BE2C (cell line): Measurements from ENCODE around the gene ZNF138.
"Not testable (repeated sequence)": the region's sequence is repeated elsewhere in the genome, so short reads cannot be mapped to it uniquely, and the experiment has no call there.

Source experiments
- DNase-seq: peaks from one replicate; pipeline ENCODE4 v3.0.0-alpha.2; 2020
- H3K27me3 ChIP-seq: fragments of 250-450 bp; sonication (Bioruptor Pico); 2 replicates; pipeline ENCODE4 v1.5.1; 2020; ENCODE audit warnings: mild to moderate bottlenecking
- H3K36me3 ChIP-seq: fragments of 250-450 bp; sonication (Bioruptor Pico); 2 replicates; pipeline ENCODE4 v1.5.1; 2020; ENCODE audit warnings: mild to moderate bottlenecking
- H3K4me1 ChIP-seq: fragments of 250-450 bp; sonication (Bioruptor Pico); 2 replicates; pipeline ENCODE4 v1.5.1; 2020
- H3K4me3 ChIP-seq: 2 replicates; pipeline ENCODE4 v1.5.1; 2011; ENCODE audit warnings: low read depth, low read length
- H3K9me3 ChIP-seq: fragments of 250-450 bp; sonication (Bioruptor Pico); 2 replicates; pipeline ENCODE4 v1.5.1; 2020
- CTCF ChIP-seq: IDR thresholded peaks from 2 replicates; pipeline ENCODE4 v1.5.1; 2012; ENCODE audit warnings: mild to moderate bottlenecking, low read depth, low read length

ZNF138 gene

GRCh38 chr7:64795176-64795575 lies 948 bp downstream of the ZNF138 start:
- no peak for DNase-seq
- Histone ChIP-seq H3K36me3 (peaks cover 23% of the 10 kb centered on the region), H3K27me3 (no peaks in the 10 kb centered on the region), H3K4me1 (no peaks in the 10 kb centered on the region), H3K4me3 (peak overlapping the region; percentile 89), H3K9me3 (no peaks in the 10 kb centered on the region; the same call in 1 of the 2 replicates)
- no peak for TF ChIP-seq CTCF

GRCh38 chr7:64799169-64799568 lies 4.9 kb downstream of the ZNF138 start:
- H3K4me3 ChIP-seq, H3K9me3 ChIP-seq, H3K27me3 ChIP-seq, DNase-seq, H3K4me1 ChIP-seq: not testable (repeated sequence)
- H3K36me3 ChIP-seq: peaks cover 33% of the 10 kb centered on the region

- no peak for TF ChIP-seq CTCF
- Histone ChIP-seq H3K4me3 (no peak overlapping the region), H3K9me3 (no peaks in the 10 kb centered on the region; the same call in 1 of the 2 replicates), H3K36me3 (peaks cover 26% of the 10 kb centered on the region), H3K4me1 (no peaks in the 10 kb centered on the region), H3K27me3 (no peaks in the 10 kb centered on the region)
- DNase-seq: no peak
Observed at GRCh38 chr7:64802699-64803098, 8.5 kb downstream of the ZNF138 start.

GRCh38 chr7:64807731-64808365 lies 13.6 kb downstream of the ZNF138 start:
- Histone ChIP-seq H3K27me3 (no peaks in the 10 kb centered on the region), H3K4me3 (no peak overlapping the region), H3K4me1 (no peaks in the 10 kb centered on the region), H3K9me3 (no peaks in the 10 kb centered on the region; the same call in 1 of the 2 replicates), H3K36me3 (peaks cover 12% of the 10 kb centered on the region)
- DNase-seq: no peak
- no peak for TF ChIP-seq CTCF

GRCh38 chr7:64811767-64812166 lies 17.5 kb downstream of the ZNF138 start:
- Histone ChIP-seq H3K9me3 (no peaks in the 10 kb centered on the region; the same call in 1 of the 2 replicates), H3K36me3 (peaks cover 8% of the 10 kb centered on the region), H3K27me3 (no peaks in the 10 kb centered on the region), H3K4me3 (no peak overlapping the region), H3K4me1 (no peaks in the 10 kb centered on the region)
- no peak for DNase-seq
- no peak for TF ChIP-seq CTCF

- Histone ChIP-seq H3K27me3 (no peaks in the 10 kb centered on the region), H3K36me3 (no peaks in the 10 kb centered on the region; the same call in 1 of the 2 replicates), H3K9me3 (no peaks in the 10 kb centered on the region), H3K4me3 (no peak overlapping the region), H3K4me1 (no peaks in the 10 kb centered on the region)
- no peak for TF ChIP-seq CTCF
- no peak for DNase-seq
Observed at GRCh38 chr7:64830926-64831325, 36.7 kb downstream of the ZNF138 start.
